Measurements from ENCODE around the gene TLX3. TPM values are rescaled to one million over a fixed set of nuclear protein-coding genes. Genes with fewer than 3 reads are reported as not detected.

The TLX3 gene
- total and polyA plus RNA-seq, 3 donors from 2014 or later: 0.21 TPM; not detected in 2

- TF ChIP-seq CTCF (IDR thresholded peaks at IDR 0.05): no peak
- H3K27me3 ChIP-seq: no peaks in the 10 kb centered on the region
- no peak overlapping the region for H3K27ac ChIP-seq
- H3K4me1 ChIP-seq: peaks cover 9% of the 10 kb centered on the region
- DNase-seq: peak; percentile 75
- WGBS, 2 donors: 59 to 64% methylated on average over 4 of the region's 4 CpGs
- no peaks in the 10 kb centered on the region for H3K36me3 ChIP-seq (ENCODE audit: low read depth, missing control alignments)
- intact Hi-C loops (cut with DNase I; ENCODE audit: low total_unique reads): no loop called here
- no peaks in the 10 kb centered on the region for H3K9me3 ChIP-seq
- H3K4me3 ChIP-seq: no peak overlapping the region
Measured at GRCh38 chr5:171299228-171299627, 9.8 kb upstream of the TLX3 start.

- TF ChIP-seq CTCF (IDR thresholded peaks at IDR 0.05): no peak
- H3K36me3 ChIP-seq (ENCODE audit: low read depth, missing control alignments): no peaks in the 10 kb centered on the region
- DNase-seq: no peak
- intact Hi-C loops (cut with DNase I; ENCODE audit: low total_unique reads): no loop called here
- H3K4me1 ChIP-seq: peaks cover 9% of the 10 kb centered on the region
- no peaks in the 10 kb centered on the region for H3K27me3 ChIP-seq
- 71 to 83% methylated on average over 2 of the region's 2 CpGs for WGBS, 2 donors
- no peak overlapping the region for H3K27ac ChIP-seq
- H3K4me3 ChIP-seq: no peak overlapping the region
- H3K9me3 ChIP-seq: no peaks in the 10 kb centered on the region
Measured at GRCh38 chr5:171299851-171300250, 9.2 kb upstream of the TLX3 start.

GRCh38 chr5:171300358-171300757 lies 8.7 kb upstream of the TLX3 start:
- TF ChIP-seq CTCF (IDR thresholded peaks at IDR 0.05): no peak
- no peak for TF ChIP-seq POLR2A (IDR thresholded peaks at IDR 0.05)
- Histone ChIP-seq H3K27me3 (no peaks in the 10 kb centered on the region), H3K36me3 (ENCODE audit: low read depth, missing control alignments) (no peaks in the 10 kb centered on the region), H3K27ac (no peak overlapping the region), H3K4me1 (peaks cover 9% of the 10 kb centered on the region), H3K9me3 (no peaks in the 10 kb centered on the region), H3K4me3 (no peak overlapping the region)
- intact Hi-C loops (cut with DNase I; ENCODE audit: low total_unique reads): no loop called here
- WGBS, 2 donors: 83 to 87% methylated on average over 7 of the region's 7 CpGs
- no peak for DNase-seq

- Histone ChIP-seq H3K27ac (no peak overlapping the region), H3K27me3 (no peaks in the 10 kb centered on the region), H3K4me1 (peaks cover 4% of the 10 kb centered on the region), H3K4me3 (no peak overlapping the region), H3K9me3 (no peaks in the 10 kb centered on the region), H3K36me3 (ENCODE audit: low read depth, missing control alignments) (no peaks in the 10 kb centered on the region)
- DNase-seq: no peak
- TF ChIP-seq POLR2A (IDR thresholded peaks at IDR 0.05): no peak
- TF ChIP-seq CTCF (IDR thresholded peaks at IDR 0.05): no peak
- intact Hi-C loops (cut with DNase I; ENCODE audit: low total_unique reads): no loop called here
- 34 to 39% methylated on average over 6 of the region's 6 CpGs for WGBS, 2 donors
Measured at GRCh38 chr5:171306166-171306565, 2.9 kb upstream of the TLX3 start.

GRCh38 chr5:171306781-171307591 lies 2.1 kb upstream of the TLX3 start:
- 21% methylated on average over 8 to 10 of the region's 10 CpGs for WGBS, 2 donors

More at GRCh38 chr5:171306781-171307591, 2.1 kb upstream of the TLX3 start:
- Histone ChIP-seq H3K4me3 (no peak overlapping the region), H3K36me3 (ENCODE audit: low read depth, missing control alignments) (no peaks in the 10 kb centered on the region), H3K4me1 (peaks cover 8% of the 10 kb centered on the region), H3K27me3 (no peaks in the 10 kb centered on the region), H3K27ac (no peak overlapping the region), H3K9me3 (no peaks in the 10 kb centered on the region)
- no peak for TF ChIP-seq CTCF (IDR thresholded peaks at IDR 0.05)
- TF ChIP-seq POLR2A (IDR thresholded peaks at IDR 0.05): no peak
- no peak for DNase-seq
- intact Hi-C loops (cut with DNase I; ENCODE audit: low total_unique reads): no loop called here
